GM21529 (cell line): ENCODE measurements around the gene C5AR1.
"Not testable (repeated sequence)": the region's sequence is repeated elsewhere in the genome, so short reads cannot be mapped to it uniquely, and the experiment has no call there.

Experiments
- ATAC-seq: cut with Tn5 transposase; IDR thresholded peaks from one replicate; pipeline ENCODE4 v1.9.1; 2021; ENCODE audit not compliant: unreplicated experiment

The C5AR1 gene

GRCh38 chr19:47283405-47284059 lies 26.1 kb upstream of the C5AR1 start:
- ATAC-seq, result no peak

- ATAC-seq, result no peak
These were observed 25.2 kb upstream of the C5AR1 start for GRCh38 chr19:47284324-47284899.

GRCh38 chr19:47296036-47296435 lies 13.6 kb upstream of the C5AR1 start:
- no peak for ATAC-seq

- not testable (repeated sequence) for ATAC-seq
These were observed 8.8 kb upstream of the C5AR1 start for GRCh38 chr19:47300867-47301266.

- no peak for ATAC-seq
These were observed 7.4 kb upstream of the C5AR1 start for GRCh38 chr19:47302249-47302648.

- ATAC-seq, result no peak
These were observed 5.7 kb upstream of the C5AR1 start for GRCh38 chr19:47303966-47304365.

- ATAC-seq, result no peak
These were observed 4.3 kb upstream of the C5AR1 start for GRCh38 chr19:47305309-47305751.

- no peak for ATAC-seq
These were observed 3.4 kb upstream of the C5AR1 start for GRCh38 chr19:47306303-47306702.

- no peak for ATAC-seq
These were observed 623 bp upstream of the C5AR1 start for GRCh38 chr19:47309038-47309437.

GRCh38 chr19:47310323-47310722 lies 662 bp downstream of the C5AR1 start:
- ATAC-seq, result no peak

- ATAC-seq, result no peak
These were observed 1.2 kb downstream of the C5AR1 start for GRCh38 chr19:47310819-47311218.

GRCh38 chr19:47312366-47313006 lies 2.8 kb downstream of the C5AR1 start:
- ATAC-seq, result no peak

- ATAC-seq, result no peak
These were observed 4.2 kb downstream of the C5AR1 start for GRCh38 chr19:47313754-47314295.

- no peak for ATAC-seq
These were observed 5.6 kb downstream of the C5AR1 start for GRCh38 chr19:47315125-47315821.

GRCh38 chr19:47316513-47316912 lies 6.9 kb downstream of the C5AR1 start:
- ATAC-seq, result no peak

GRCh38 chr19:47319923-47320871 lies 10.5 kb downstream of the C5AR1 start:
- no peak for ATAC-seq

- ATAC-seq, result no peak
These were observed 12.0 kb downstream of the C5AR1 start for GRCh38 chr19:47321630-47322029.

- no peak for ATAC-seq
These were observed 12.4 kb downstream of the C5AR1 start for GRCh38 chr19:47322058-47322457.

- ATAC-seq, result no peak
These were observed 13.7 kb downstream of the C5AR1 start for GRCh38 chr19:47323409-47323808.

- ATAC-seq, result no peak
These were observed 14.2 kb downstream of the C5AR1 start for GRCh38 chr19:47323872-47324271.
